Measurements from ENCODE around the gene AGA.

DNA sequence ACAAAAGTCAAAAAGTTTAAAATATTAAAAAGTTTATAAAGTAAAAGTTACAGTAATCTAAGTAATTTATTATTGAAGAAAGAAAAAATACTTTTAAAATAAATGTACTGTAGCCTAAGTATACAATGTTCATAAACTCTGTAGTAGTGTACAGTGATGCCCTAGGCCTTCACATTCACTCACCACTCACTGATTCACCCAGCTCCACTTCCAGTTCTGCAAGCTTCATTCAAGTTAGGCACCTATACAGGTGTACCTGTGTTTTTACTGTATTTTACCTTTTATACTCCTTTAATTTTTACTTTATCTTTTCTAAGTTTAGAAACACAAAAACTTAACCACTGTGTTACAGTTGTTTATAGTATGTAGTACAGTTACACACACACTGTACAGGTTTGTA is 40.1 kb upstream of the AGA start:
- TF ChIP-seq EZH2 (IDR thresholded peaks at IDR 0.05; ENCODE audit: borderline replicate concordance, insufficient read depth, low read depth, low read length, poor library complexity, severe bottlenecking): no peak
- TF ChIP-seq, protein P1, sequence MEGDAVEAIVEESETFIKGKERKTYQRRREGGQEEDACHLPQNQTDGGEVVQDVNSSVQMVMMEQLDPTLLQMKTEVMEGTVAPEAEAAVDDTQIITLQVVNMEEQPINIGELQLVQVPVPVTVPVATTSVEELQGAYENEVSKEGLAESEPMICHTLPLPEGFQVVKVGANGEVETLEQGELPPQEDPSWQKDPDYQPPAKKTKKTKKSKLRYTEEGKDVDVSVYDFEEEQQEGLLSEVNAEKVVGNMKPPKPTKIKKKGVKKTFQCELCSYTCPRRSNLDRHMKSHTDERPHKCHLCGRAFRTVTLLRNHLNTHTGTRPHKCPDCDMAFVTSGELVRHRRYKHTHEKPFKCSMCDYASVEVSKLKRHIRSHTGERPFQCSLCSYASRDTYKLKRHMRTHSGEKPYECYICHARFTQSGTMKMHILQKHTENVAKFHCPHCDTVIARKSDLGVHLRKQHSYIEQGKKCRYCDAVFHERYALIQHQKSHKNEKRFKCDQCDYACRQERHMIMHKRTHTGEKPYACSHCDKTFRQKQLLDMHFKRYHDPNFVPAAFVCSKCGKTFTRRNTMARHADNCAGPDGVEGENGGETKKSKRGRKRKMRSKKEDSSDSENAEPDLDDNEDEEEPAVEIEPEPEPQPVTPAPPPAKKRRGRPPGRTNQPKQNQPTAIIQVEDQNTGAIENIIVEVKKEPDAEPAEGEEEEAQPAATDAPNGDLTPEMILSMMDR (IDR thresholded peaks at IDR 0.05): no peak

Measured in B cell (primary cell).